Spleen (tissue), 11 donors: ENCODE results near the gene KCNB1. TPM values are rescaled to one million over a fixed set of nuclear protein-coding genes. Genes with fewer than 3 reads are reported as not detected.

Source experiments
- DNase-seq: peaks from one replicate; pipeline ENCODE4 v3.0.0-alpha.2; 2020
- H3K27ac ChIP-seq, 8 donors: fragments of 200-600 bp; sonication (generic) in 7 of 8; 1 replicate in 4 of 8; 2 replicates in 4 of 8; pipeline versions ENCODE4 v1.5.0 to v1.8.0; 2016 to 2021; ENCODE audit warnings: inconsistent platforms in 4 of 8, mild to moderate bottlenecking in 4 of 8, moderate library complexity in 1 of 8
- H3K27me3 ChIP-seq, 7 donors: fragments of 200-600 bp; sonication (generic) in 6 of 7; replicated peaks in 1 of 7; 1 replicate in 4 of 7; 2 replicates in 3 of 7; pipeline versions ENCODE4 v1.5.0 to v1.8.0; 2016 to 2021; ENCODE audit warnings: inconsistent platforms in 3 of 7, mild to moderate bottlenecking in 1 of 7
- H3K36me3 ChIP-seq, 6 donors: fragments of 200-600 bp; sonication (generic) in 5 of 6; 1 replicate in 4 of 6; 2 replicates in 2 of 6; pipeline versions ENCODE4 v1.5.0 to v1.8.0; 2016 to 2021; ENCODE audit warnings: inconsistent platforms in 2 of 6
- H3K4me1 ChIP-seq, 6 donors: fragments of 200-600 bp; sonication (generic) in 5 of 6; 1 replicate in 3 of 6; 2 replicates in 3 of 6; pipeline versions ENCODE4 v1.5.0 to v1.8.0; 2016 to 2021; ENCODE audit warnings: inconsistent platforms in 3 of 6
- H3K4me3 ChIP-seq, 8 donors: fragments of 200-600 bp; sonication (generic) in 7 of 8; 1 replicate in 4 of 8; 2 replicates in 4 of 8; pipeline versions ENCODE4 v1.5.0 to v1.8.0; 2016 to 2021; ENCODE audit warnings: inconsistent platforms in 4 of 8, mild to moderate bottlenecking in 4 of 8, moderate library complexity in 2 of 8
- H3K9me3 ChIP-seq, 8 donors: fragments of 200-600 bp; sonication (generic) in 7 of 8; 1 replicate in 4 of 8; 2 replicates in 4 of 8; pipeline versions ENCODE4 v1.5.0 to v1.8.0; 2016 to 2021; ENCODE audit warnings: inconsistent platforms in 4 of 8
- POLR2A ChIP-seq, 3 donors: fragments of 450-650 bp; IDR thresholded peaks; one replicate each; pipeline ENCODE4 v1.5.1; 2017; ENCODE audit warnings: antibody characterized with exemption in 3 of 3, mild to moderate bottlenecking in 1 of 3
- POLR2AphosphoS5 ChIP-seq, 3 donors: sonication (generic); formaldehyde crosslinking; IDR thresholded peaks; one replicate each; pipeline ENCODE4 v1.5.1; 2017; ENCODE audit warnings: antibody characterized with exemption in 3 of 3
- WGBS, 5 donors: extraction: QIAGEN DNeasy Blood & Tissue Kit in 3 of 5; methylation state at CpG; one replicate each; pipeline versions ENCODE4 v1.1.5 to v1.1.7; 2013 to 2018; 5-methylcytosine and 5-hydroxymethylcytosine counted together
- intact Hi-C: fragments of 100-400 bp; cut with DNase I; formaldehyde crosslinking; loops from one replicate; pipeline ENCODE4 v1.15.0; 2023; ENCODE audit warnings: low total_unique reads
- polyA plus RNA-seq, 3 donors: library from polyadenylated mRNA; stranded (reverse); fragments of 200-250 nt; gene quantifications; one replicate each; pipeline ENCODE4 v1.2.1, GENCODE V29; 2013
- total RNA-seq, 7 donors: library from RNA; depleted of rRNA in 3 of 7; stranded (reverse); fragments of >200 nt in 3 of 7; fragmentation: NEBNext Ultra II Directional in 4 of 7; extraction: Animal tissue kit (Norgen Biotek cat#: 25700) in 4 of 7; gene quantifications; one replicate each; pipeline versions ENCODE4 v1.1.0 to v1.2.1, GENCODE V29; 2016 to 2021
- TF ChIP-seq, protein P1 (sequence below), 11 experiments: fragments of 200-600 bp in 7 of 11; fragments of 450-650 bp in 4 of 11; sonication (generic) in 4 of 11; IDR thresholded peaks in 8 of 11; conservative IDR thresholded peaks in 3 of 11; 1 replicate in 7 of 11; 2 replicates in 4 of 11; pipeline versions ENCODE4 v1.4.0 to v1.8.0; 2016 to 2021; ENCODE audit warnings: antibody characterized with exemption in 11 of 11, inconsistent platforms in 4 of 11, mild to moderate bottlenecking in 1 of 11
- donor health status: healthy with polysubstance abuse.
- donor health status: DM: no; HTN: no; CAD: no; lungs with moderate emphysema.
- donor health status: DM: no; HTN: no; CAD: no.
- donor health status: Bipolar disorder and iron deficiency.
- donor health status: healthy.
- donor health status: DM: no; HTN: no; CAD: no.
- donor health status: DM: yes; HTN: yes; CAD: no.

Gene KCNB1
- total and polyA plus RNA-seq, 10 donors, result 0.02 to 3.2 (median 0.51) TPM

DNA sequence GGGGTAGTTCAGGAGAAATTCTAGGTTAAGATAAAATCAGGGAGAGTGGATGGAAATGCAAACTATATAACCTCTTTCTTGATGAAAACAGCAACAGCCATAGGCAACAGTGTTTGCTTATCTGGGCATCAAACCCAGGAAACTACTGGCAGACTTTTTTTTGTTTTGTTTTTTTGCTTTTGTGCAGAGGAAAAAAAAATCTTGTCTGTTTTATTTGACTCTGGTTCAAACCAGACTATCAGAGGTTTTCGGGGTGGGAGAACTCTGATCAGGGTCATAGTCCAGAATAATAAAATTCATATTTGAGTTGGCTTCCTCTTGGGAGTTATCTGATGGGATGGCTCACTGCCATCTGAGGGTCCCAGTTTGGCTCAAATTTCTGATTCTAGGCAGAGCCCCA is 115.8 kb downstream of the KCNB1 start:
- 74 to 85% (median 83%) methylated on average over 1 of the region's 1 CpG for WGBS, 5 donors
- no peak overlapping the region for H3K4me3 ChIP-seq
- no peak overlapping the region for H3K27ac ChIP-seq
- peaks cover 0 to 20% (median 0%) of the 10 kb centered on the region in 7 donors for H3K27me3 ChIP-seq
- intact Hi-C loops, result no loop called here
- TF ChIP-seq POLR2A (IDR thresholded peaks at IDR 0.05), result no peak
- TF ChIP-seq, protein P1, sequence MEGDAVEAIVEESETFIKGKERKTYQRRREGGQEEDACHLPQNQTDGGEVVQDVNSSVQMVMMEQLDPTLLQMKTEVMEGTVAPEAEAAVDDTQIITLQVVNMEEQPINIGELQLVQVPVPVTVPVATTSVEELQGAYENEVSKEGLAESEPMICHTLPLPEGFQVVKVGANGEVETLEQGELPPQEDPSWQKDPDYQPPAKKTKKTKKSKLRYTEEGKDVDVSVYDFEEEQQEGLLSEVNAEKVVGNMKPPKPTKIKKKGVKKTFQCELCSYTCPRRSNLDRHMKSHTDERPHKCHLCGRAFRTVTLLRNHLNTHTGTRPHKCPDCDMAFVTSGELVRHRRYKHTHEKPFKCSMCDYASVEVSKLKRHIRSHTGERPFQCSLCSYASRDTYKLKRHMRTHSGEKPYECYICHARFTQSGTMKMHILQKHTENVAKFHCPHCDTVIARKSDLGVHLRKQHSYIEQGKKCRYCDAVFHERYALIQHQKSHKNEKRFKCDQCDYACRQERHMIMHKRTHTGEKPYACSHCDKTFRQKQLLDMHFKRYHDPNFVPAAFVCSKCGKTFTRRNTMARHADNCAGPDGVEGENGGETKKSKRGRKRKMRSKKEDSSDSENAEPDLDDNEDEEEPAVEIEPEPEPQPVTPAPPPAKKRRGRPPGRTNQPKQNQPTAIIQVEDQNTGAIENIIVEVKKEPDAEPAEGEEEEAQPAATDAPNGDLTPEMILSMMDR (IDR thresholded peaks at IDR 0.05 in 8 of 11, conservative IDR thresholded peaks at IDR 0.05 in 3 of 11), result no peak
- TF ChIP-seq POLR2AphosphoS5 (IDR thresholded peaks at IDR 0.05), result no peak
- no peak for DNase-seq
- H3K9me3 ChIP-seq, result no peaks in the 10 kb centered on the region
- no peaks in the 10 kb centered on the region for H3K36me3 ChIP-seq
- no peaks in the 10 kb centered on the region for H3K4me1 ChIP-seq

GRCh38 chr20:49361862-49362660 is 120.4 kb downstream of the KCNB1 start:
- Histone ChIP-seq H3K27me3 (peaks cover 0 to 19% (median 0%) of the 10 kb centered on the region in 7 donors), H3K4me1 (no peaks in the 10 kb centered on the region), H3K9me3 (no peaks in the 10 kb centered on the region), H3K4me3 (no peak overlapping the region), H3K36me3 (no peaks in the 10 kb centered on the region), H3K27ac (no peak overlapping the region)
- no peak for TF ChIP-seq POLR2AphosphoS5 (IDR thresholded peaks at IDR 0.05)
- TF ChIP-seq POLR2A (IDR thresholded peaks at IDR 0.05), result no peak
- TF ChIP-seq, protein P1 (IDR thresholded peaks at IDR 0.05 in 8 of 11, conservative IDR thresholded peaks at IDR 0.05 in 3 of 11), result no peak
- intact Hi-C loops, result no loop called here
- WGBS, 5 donors, result 63 to 91% (median 75%) methylated on average over 4 of the region's 4 CpGs
- DNase-seq, result no peak

DNA sequence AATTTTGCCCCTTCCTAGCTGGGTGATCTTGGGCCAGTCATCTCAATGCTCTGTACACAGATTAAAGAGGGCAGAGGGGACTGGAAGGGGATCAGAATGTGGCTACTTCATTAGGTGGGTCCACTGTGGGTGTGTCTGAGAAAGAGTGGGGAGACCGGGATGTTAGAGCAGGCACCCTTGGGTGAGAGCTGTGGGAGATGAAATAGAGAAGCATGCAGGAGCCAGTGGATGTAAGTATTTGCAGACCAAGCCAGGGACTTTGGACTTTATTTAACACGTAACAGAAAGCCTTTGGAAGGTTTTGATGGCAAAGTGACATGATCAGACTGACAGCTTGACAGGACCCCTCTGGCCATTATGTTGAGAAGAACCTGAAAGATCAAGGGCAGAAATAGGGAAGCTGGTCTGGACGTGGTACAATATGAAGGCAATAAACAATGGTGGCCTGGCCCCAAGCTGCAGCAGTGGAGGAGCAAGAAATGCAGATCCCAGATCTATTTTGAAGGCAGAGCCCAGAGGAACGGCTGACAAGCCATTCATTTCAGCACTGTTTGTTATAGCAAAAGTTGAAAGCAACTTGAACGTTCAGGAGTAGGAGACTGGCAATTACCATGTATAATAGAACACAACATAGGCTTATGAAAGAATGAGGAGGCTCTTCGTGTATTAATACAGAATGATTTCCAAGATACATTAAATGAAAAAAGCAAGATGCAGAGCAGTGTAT is 122.1 kb downstream of the KCNB1 start:
- Histone ChIP-seq H3K27me3 (peaks cover 0 to 16% (median 0%) of the 10 kb centered on the region in 7 donors), H3K9me3 (no peaks in the 10 kb centered on the region), H3K4me1 (no peaks in the 10 kb centered on the region), H3K27ac (no peak overlapping the region), H3K4me3 (no peak overlapping the region), H3K36me3 (no peaks in the 10 kb centered on the region)
- intact Hi-C loops, result no loop called here
- TF ChIP-seq POLR2A (IDR thresholded peaks at IDR 0.05) (no peak), POLR2AphosphoS5 (IDR thresholded peaks at IDR 0.05) (no peak)
- no peak for DNase-seq
- 68 to 75% (median 69%) methylated on average over 6 of the region's 6 CpGs for WGBS, 5 donors

- Histone ChIP-seq H3K4me3 (no peak overlapping the region), H3K4me1 (no peaks in the 10 kb centered on the region), H3K27me3 (peaks cover 0 to 21% (median 0%) of the 10 kb centered on the region in 7 donors), H3K9me3 (no peaks in the 10 kb centered on the region), H3K27ac (no peak overlapping the region), H3K36me3 (no peaks in the 10 kb centered on the region)
- TF ChIP-seq POLR2AphosphoS5 (IDR thresholded peaks at IDR 0.05), result no peak
- no peak for TF ChIP-seq POLR2A (IDR thresholded peaks at IDR 0.05)
- TF ChIP-seq, protein P1 (IDR thresholded peaks at IDR 0.05 in 8 of 11, conservative IDR thresholded peaks at IDR 0.05 in 3 of 11), result no peak
- intact Hi-C loops, result no loop called here
- 60 to 83% (median 76%) methylated on average over 3 of the region's 3 CpGs for WGBS, 5 donors
- no peak for DNase-seq
Observed at GRCh38 chr20:49356676-49357075, 125.8 kb downstream of the KCNB1 start.
